ENCODE results near the gene PTPRN2.

- TF ChIP-seq CTCF (conservative IDR thresholded peaks at IDR 0.05; ENCODE audit: low read length) (no peak), EZH2phosphoT487 (IDR thresholded peaks at IDR 0.05; ENCODE audit: borderline replicate concordance, low read depth, low read length) (no peak)
Observed at GRCh38 chr7:157772486-157773130, 815.0 kb downstream of the PTPRN2 start.

All from OCI-LY7 (cell line).